Brain microvascular endothelial cell (primary cell): ENCODE results near the gene KCND2.
"Not testable (repeated sequence)": the region's sequence is repeated elsewhere in the genome, so short reads cannot be mapped to it uniquely, and the experiment has no call there.

Experiments
- DNase-seq: peaks from one replicate; pipeline ENCODE4 v3.0.0-alpha.2; 2020
- H3K27ac ChIP-seq: fragments of 250-450 bp; sonication (Bioruptor Pico); 2 replicates; pipeline ENCODE4 v1.5.1; 2020; ENCODE audit warnings: mild to moderate bottlenecking, moderate library complexity
- H3K27me3 ChIP-seq: fragments of 250-450 bp; sonication (Bioruptor Pico); replicated peaks from 2 replicates; pipeline ENCODE4 v1.5.1; 2020; ENCODE audit warnings: mild to moderate bottlenecking
- H3K36me3 ChIP-seq: fragments of 250-450 bp; sonication (Bioruptor Pico); replicated peaks from 2 replicates; pipeline ENCODE4 v1.5.1; 2020; ENCODE audit warnings: mild to moderate bottlenecking
- H3K4me3 ChIP-seq: 2 replicates; pipeline ENCODE4 v1.5.1; 2011; ENCODE audit warnings: low read depth, mild to moderate bottlenecking, control low read depth, low read length, moderate library complexity
- CTCF ChIP-seq: IDR thresholded peaks from 2 replicates; pipeline ENCODE4 v1.5.1; 2011; ENCODE audit warnings: low read depth, mild to moderate bottlenecking, moderate library complexity, low read length, control low read depth, inconsistent platforms; ENCODE audit errors: missing control alignments
- in situ Hi-C: cut with HindIII; loops from 2 replicates; pipeline ENCODE4 v1.10.0; 2017; ENCODE audit warnings: low sequenced_read_pairs, low pct_ligation_motif_present

Gene KCND2

GRCh38 chr7:120780938-120781337 is 508.0 kb downstream of the KCND2 start:
- H3K36me3 ChIP-seq: no peaks in the 10 kb centered on the region
- in situ Hi-C loops: no loop called here

GRCh38 chr7:120781924-120782323 is 508.9 kb downstream of the KCND2 start:
- H3K36me3 ChIP-seq, in situ Hi-C loops, H3K4me3 ChIP-seq, DNase-seq, H3K27ac ChIP-seq, H3K27me3 ChIP-seq: not testable (repeated sequence)

More at GRCh38 chr7:120780938-120781337, 508.0 kb downstream of the KCND2 start:
- no peak for TF ChIP-seq CTCF
- Histone ChIP-seq H3K27ac (no peak overlapping the region), H3K4me3 (no peak overlapping the region), H3K27me3 (no peaks in the 10 kb centered on the region)
- no peak for DNase-seq

GRCh38 chr7:120783273-120783672 is 510.3 kb downstream of the KCND2 start:
- no peaks in the 10 kb centered on the region for H3K27me3 ChIP-seq
- in situ Hi-C loops: no loop called here
- no peak overlapping the region for H3K27ac ChIP-seq
- no peaks in the 10 kb centered on the region for H3K36me3 ChIP-seq
- H3K4me3 ChIP-seq: no peak overlapping the region
- DNase-seq: no peak
- no peak for TF ChIP-seq CTCF

- H3K36me3 ChIP-seq: no peaks in the 10 kb centered on the region
- H3K27ac ChIP-seq: no peak overlapping the region
- H3K27me3 ChIP-seq: no peaks in the 10 kb centered on the region
- TF ChIP-seq CTCF: no peak
- H3K4me3 ChIP-seq: no peak overlapping the region
- no peak for DNase-seq
- in situ Hi-C loops: no loop called here
Observed at GRCh38 chr7:120783721-120784120, 510.7 kb downstream of the KCND2 start.

- Histone ChIP-seq H3K27me3 (no peaks in the 10 kb centered on the region), H3K4me3 (no peak overlapping the region), H3K36me3 (no peaks in the 10 kb centered on the region), H3K27ac (no peak overlapping the region)
- DNase-seq: no peak
- no peak for TF ChIP-seq CTCF
- in situ Hi-C loops: no loop called here
Observed at GRCh38 chr7:120785095-120785494, 512.1 kb downstream of the KCND2 start.

GRCh38 chr7:120792091-120792860 is 519.3 kb downstream of the KCND2 start:
- TF ChIP-seq CTCF: peak; percentile 99
- H3K27ac ChIP-seq: no peak overlapping the region
- H3K4me3 ChIP-seq: no peak overlapping the region
- peak; percentile 57 for DNase-seq
- H3K27me3 ChIP-seq: no peaks in the 10 kb centered on the region
- in situ Hi-C loops: no loop called here
- no peaks in the 10 kb centered on the region for H3K36me3 ChIP-seq
